ENCODE data around the gene CRYBG3.
"Not testable (repeated sequence)": the region's sequence is repeated elsewhere in the genome, so short reads cannot be mapped to it uniquely, and the experiment has no call there.

The CRYBG3 gene

DNA sequence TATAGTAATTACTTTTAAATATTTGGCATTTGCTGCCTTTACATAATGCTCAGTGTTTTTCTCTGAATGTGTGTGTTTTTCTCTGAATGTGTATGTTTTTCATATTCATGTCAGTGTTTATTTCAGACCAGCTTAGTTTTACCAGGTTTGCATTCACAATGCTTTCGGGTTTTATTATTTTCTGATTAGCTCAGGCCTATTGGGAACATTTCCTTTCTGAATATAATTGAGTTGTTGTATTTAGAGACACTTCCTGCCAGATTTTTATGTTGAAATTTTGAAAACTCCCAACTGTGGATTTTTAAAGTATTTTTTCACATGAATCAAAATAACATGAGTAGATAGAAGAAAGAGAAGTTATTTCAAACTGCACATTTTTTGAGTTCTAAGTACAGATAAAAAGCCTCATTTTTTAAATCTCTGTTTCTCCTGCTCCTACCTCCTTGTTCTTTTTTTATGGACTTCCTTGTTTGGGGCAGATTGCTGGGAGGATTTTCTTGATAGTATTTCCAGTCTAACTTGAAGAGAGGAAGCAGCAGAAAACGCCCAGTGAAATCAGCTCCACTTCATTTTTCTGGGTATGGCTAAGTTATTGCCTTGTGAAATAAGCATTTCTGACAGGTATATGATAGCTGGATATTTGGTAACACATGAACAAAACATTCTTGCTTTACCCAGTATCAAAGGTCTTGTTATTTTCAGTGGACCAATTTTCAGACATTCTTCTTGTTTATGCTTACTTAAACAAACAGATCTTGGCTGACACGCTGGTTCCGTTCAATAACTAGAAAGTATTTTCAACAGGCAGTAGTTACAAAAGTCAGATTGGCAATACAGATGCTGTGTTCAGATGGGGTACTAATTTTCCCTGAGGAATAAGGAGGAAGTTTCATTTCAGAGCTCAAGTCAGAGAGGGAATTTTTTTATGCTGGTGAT, 79.8 kb downstream of the CRYBG3 start:
- DNase-seq = no peak

DNA sequence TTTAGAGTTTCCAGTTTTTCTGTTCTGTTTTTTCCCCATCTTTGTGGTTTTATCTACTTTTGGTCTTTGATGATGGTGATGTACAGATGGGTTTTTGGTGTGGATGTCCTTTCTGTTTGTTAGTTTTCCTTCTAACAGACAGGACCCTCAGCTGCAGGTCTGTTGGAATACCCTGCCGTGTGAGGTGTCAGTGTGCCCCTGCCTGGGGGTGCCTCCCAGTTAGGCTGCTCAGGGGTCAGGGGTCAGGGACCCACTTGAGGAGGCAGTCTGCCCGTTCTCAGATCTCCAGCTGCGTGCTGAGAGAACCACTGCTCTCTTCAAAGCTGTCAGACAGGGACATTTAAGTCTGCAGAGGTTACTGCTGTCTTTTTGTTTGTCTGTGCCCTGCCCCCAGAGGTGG, 88.0 kb downstream of the CRYBG3 start:
- not testable (repeated sequence) for DNase-seq

DNA sequence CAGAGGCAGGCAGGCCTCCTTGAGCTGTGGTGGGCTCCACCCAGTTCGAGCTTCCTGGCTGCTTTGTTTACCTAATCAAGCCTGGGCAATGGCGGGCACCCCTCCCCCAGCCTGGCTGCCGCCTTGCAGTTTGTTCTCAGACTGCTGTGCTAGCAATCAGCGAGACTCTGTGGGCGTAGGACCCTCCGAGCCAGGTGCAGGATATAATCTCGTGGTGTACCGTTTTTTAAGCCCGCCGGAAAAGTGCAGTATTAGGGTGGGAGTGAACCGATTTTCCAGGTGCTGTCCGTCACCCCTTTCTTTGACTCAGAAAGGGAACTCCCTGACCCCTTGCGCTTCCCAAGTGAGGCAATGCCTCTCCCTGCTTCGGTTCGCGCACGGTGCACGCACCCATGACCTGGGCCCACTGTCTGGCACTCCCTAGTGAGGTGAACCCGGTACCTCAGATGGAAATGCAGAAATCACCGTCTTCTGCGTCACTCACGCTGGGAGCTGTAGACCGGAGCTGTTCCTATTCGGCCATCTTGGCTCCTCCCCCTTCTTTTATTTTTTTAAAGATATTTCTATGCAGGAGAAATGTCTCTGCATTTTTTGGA, 88.5 kb downstream of the CRYBG3 start:
- peak; percentile 27 to 31 for DNase-seq

DNA sequence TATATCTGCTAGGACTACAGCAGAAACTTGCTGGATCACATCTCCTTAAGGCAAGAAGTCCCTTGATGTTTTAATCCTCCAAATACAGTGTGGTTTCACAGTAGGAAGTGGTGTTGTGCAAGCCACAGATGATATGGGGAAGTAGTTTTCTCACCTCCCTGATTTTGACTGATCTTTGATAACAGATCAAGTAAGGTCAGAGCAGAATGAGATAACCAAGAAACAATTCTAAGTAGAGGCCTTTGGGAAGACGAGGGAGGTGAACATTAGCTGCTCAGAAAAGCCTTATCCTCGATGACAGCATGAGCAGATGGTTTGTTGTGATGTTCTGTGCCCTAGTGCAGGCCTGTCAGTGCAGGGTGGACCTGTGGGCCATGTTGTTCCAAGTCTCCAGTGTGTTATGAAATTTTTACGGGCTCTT, 89.1 kb downstream of the CRYBG3 start:
- no peak for DNase-seq

DNA sequence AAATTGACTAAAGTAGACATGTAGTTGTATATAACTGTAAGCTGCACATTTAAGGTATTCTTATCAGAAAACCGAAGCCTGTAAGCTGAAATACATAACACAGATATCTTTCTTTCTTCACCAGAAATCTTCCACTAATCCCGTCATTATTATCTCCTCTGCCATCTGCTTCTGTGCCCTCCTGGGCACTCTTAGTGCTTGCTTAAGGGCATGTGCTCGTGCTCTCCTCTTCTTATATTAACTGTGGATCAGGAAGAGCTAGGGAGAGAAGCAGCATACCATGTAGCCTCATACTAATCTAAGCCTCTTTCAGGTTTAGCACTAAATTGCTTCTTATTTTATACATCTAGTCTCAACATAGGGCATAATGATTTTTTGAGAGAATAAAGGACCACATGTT, 89.6 kb downstream of the CRYBG3 start:
- DNase-seq = no peak

DNA sequence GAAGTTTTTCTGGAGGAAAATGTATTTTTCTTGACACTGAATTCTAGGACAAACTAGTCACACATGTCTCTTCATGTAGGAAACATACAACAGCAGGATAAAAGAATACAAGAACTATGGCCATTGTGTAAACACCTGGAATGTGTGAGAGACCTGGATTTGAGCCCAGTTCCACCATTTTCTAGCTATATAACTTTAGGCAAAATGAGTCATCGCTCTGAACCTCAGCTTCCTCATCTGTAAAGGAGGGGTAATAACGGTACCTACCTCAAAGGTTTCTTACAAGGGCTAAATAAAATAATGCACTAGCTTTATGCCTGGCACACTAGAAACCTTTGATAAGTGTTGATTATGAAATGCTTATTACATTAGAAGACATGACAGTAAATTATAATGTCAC, 92.6 kb downstream of the CRYBG3 start:
- no peak for DNase-seq

GRCh38 chr3:97916576-97916975, 94.8 kb downstream of the CRYBG3 start:
- no peak for DNase-seq

- DNase-seq = no peak
Measured at GRCh38 chr3:97917813-97918536, 96.2 kb downstream of the CRYBG3 start.

- DNase-seq = no peak
Measured at GRCh38 chr3:97927704-97928103, 105.9 kb downstream of the CRYBG3 start.

DNA sequence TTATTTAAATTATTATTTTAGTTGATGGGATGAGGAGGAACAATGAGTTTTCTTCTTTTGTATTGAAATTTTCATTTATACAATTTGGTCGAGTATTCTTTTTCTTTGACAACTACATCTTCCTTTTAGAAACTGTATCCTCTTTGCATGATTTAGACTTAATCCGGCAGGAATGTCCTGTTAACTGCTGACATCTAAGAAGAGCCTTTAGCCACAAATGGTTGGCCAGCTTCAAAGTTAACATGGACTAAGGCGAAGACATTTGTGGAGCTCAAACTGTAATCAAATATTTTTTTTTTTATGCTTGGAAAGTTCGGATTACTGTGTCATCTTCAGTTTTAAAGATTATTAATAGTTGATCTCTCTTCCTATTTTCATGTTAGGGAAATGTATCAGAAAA, 107.2 kb downstream of the CRYBG3 start:
- DNase-seq = no peak

DNA sequence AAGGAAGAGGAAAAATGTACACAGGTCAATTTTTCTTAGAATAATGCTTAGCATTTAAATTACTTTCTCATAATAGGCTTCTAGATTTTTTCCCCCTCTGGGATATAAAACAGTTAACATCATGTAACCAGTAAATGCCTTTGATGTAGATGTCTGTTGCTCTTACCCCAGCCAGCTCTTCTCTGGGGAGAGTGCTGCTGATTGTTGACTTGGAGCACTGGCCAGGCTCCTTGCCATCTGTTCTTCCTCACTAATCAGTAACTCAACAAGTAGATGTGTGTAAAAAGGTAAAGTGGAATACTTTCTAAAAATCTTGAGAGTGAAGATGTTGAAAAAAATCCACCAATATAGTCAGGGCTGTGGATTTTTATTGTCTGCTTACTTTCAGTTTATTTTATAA, 108.2 kb downstream of the CRYBG3 start:
- no peak for DNase-seq

DNA sequence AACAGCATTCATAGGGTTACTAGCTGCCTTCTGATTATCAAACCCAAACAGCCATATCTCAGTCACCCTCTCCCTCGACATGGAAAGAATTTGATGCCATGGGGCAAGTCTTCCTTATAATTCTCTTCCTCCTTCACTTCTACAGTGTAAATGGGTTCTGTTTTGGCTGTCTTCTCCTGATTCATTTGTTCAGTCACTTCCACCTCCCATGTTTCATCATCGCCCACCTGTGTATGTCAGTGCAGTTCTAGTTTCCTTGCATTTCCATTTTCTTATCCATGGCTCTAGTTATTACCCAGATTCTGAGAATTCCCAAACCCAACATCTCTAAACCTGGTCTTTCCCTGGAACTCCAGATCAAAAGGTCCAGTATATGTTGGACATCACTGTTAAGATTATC, 109.4 kb downstream of the CRYBG3 start:
- DNase-seq = no peak

- DNase-seq = no peak
Measured at GRCh38 chr3:97932387-97932801, 110.6 kb downstream of the CRYBG3 start.

DNA sequence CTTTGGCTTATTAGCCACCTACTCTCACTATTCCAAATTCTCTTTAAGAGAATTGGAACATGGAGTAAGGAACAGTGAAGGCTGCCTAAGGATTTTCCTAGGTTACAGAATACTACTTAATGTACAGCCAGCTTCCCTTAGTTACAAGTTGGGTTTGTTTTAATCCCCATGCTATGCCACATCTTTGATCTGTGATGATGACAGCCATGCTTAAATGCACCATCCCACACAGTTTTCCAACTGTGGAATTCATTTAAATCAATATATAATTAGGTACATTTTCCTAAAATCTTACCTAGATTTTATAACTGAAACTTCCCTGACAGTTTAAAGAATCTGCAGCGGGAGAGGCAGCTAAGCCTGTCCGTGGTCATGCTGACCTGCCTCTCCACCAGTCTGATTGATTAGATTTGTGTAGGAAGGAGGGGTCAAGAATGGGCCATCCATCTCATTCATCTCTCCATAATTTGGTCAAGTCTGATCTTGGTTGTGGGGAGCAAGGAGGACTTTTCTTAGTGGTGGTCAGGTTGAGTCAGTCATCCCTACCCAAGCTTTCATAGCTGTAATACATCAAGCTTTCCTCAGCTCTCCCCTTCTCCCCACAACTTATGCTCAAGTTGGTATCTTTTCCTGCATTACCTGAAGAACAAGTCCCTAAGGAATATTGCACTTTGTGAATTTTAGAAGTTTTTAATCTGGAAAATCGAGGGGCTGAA, 113.3 kb downstream of the CRYBG3 start:
- no peak for DNase-seq

DNA sequence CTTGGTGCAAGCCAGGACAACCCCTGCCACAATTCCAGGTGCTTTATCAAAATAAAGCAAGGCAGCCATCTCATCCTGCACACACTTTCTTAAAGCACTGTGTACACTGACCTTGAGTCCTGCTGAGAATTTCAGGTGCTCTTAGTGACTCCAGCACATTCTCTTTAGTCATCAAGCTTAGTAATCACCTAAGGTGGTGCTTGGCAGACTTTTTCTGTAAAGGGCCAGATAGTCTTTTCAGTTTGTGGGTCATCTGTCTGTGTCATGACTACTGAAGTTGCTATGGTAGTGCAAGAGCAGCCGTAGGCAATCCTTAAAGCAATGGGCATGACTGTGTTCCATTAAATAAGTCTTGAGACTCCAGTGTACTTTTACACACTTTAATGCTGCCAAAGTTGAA, 114.0 kb downstream of the CRYBG3 start:
- no peak for DNase-seq

DNA sequence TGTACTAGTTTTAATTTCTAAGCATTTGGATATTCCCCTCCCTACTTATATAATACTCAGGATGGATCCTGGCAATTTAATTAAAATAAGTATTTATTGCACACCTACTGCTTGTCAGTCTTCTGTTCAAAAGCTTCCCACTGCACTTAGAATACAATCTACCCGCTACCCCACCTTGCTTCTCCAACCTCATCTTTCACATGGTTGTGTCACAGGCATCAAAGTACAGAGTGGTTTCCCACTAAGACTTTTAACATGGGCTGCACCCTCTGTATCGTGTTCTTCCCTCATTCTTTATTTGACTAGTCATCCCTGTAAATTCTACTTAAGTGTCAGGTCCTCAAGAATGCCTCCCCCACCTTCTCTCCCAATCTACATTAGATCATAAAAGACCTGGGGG, 115.4 kb downstream of the CRYBG3 start:
- DNase-seq = no peak

DNA sequence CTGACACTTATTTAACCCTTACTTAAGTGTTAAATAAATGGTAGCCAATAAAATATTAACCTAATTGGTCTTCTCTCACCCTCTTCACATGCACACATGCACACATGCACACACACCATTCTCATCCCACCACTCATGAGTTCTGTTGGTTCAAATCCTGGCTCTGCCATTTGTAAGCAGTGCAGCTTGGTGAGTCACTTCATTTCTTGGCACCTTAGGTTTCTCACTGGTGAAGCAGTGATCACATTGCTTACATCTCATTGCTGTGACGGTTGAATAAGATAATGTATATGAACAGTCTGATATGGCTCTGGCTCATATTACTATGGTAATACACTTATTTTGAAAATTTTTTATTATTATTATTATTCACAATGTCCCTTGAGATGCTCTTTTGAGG, 116.6 kb downstream of the CRYBG3 start:
- DNase-seq = no peak

DNA sequence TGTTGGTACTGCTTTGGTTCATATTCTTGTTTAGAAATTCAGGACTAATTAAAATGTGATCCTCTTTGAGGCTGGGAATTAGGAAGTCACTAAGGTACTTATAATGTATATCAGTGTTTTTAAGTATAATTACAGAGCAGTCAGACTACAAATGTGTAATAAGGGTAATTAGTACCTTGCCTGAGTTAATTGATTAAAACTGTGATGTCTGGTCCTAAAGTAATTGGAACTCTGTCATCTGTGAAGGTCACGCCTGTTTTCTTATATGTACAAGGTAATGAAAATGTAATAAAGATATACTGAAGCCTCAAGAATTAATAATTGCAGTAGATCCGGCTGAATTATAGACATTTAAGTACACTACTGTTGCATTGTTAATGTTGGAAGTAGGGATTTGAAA, 117.6 kb downstream of the CRYBG3 start:
- no peak for DNase-seq

GRCh38 chr3:97940034-97940433, 118.2 kb downstream of the CRYBG3 start:
- no peak for DNase-seq

DNA sequence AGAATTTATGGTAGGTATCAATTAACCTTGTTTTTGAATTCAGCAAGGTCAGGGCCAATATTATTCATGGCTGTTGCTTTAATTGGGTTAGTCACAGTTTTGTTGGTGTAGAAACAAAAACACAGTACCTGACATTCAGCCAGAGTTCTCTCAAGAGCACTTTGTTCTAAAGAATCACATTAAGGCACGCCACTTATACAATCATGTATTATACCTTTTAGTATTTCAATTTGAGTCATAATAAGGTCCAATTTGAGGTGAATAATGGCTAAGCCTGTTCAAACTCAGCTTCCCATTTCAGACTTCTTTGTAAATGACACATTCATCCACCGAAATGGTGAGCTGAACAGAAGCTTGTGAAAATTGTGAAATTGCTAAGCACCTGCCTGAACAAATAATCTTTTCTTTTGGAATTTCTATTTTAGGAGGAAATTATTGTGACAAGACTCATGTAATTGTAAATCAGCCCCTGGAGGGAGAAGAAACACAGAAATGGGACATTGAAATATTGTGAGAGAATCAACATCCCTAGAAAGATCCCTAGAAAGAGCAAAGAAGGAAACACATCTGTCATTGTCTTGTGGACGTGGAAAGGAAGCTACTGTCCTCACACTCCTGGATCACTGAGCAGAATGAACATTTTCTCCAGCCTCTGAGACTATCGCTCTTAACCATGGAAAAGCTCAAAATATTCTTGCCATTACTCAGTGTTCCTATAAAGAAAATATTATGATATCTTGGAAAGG, 121.2 kb downstream of the CRYBG3 start:
- no peak for DNase-seq

GRCh38 chr3:97948351-97949109, 126.7 kb downstream of the CRYBG3 start:
- DNase-seq = no peak

- DNase-seq = no peak
Measured at GRCh38 chr3:97949110-97949485, 127.3 kb downstream of the CRYBG3 start.

Measured in activated T-cell treated with anti-CD3 and anti-CD28 coated beads, Interleukin-2, amount 50 U/mL, for 48 hours (primary cell).